Measurements from ENCODE around the gene UBE2D2.

Gene UBE2D2

GRCh38 chr5:139634028-139634325 is 72.8 kb downstream of the UBE2D2 start:
- DNase-seq (ENCODE audit: extremely low spot score), result no peak
- POLR2A ChIA-PET, result interaction anchor here (1.0 to 1.1 kb wide), 2 partner anchors 14 to 73 kb away, joined by 3 read pairs; partner anchors contain the start of genes CXXC5 and UBE2D2
- CTCF ChIA-PET, result interaction anchor here (0.6 to 3.3 kb wide), 18 partner anchors 8 to 335 kb away, joined by 3 to 25 read pairs (median 4); partner anchors contain the start of gene CXXC5
- TF ChIP-seq LEF1 (IDR thresholded peaks at IDR 0.05; ENCODE audit: borderline replicate concordance) (no peak), ZNF384 (IDR thresholded peaks at IDR 0.05) (no peak), SP1 (IDR thresholded peaks at IDR 0.05) (no peak), L3MBTL2 (conservative IDR thresholded peaks at IDR 0.05) (no peak), NFRKB (IDR thresholded peaks at IDR 0.05) (no peak), FOXM1 (IDR thresholded peaks at IDR 0.05; ENCODE audit: borderline replicate concordance) (no peak), HDGF (IDR thresholded peaks at IDR 0.05; ENCODE audit: borderline replicate concordance) (no peak), PKNOX1 (IDR thresholded peaks at IDR 0.05) (no peak), TARDBP (IDR thresholded peaks at IDR 0.05) (no peak), CTBP1 (IDR thresholded peaks at IDR 0.05; ENCODE audit: borderline replicate concordance) (no peak), FOXA1 (IDR thresholded peaks at IDR 0.05) (no peak), ELF4 (IDR thresholded peaks at IDR 0.05) (no peak), ARNT (IDR thresholded peaks at IDR 0.05) (no peak), BHLHE40 (IDR thresholded peaks at IDR 0.05; ENCODE audit: borderline replicate concordance) (no peak), SUZ12 (IDR thresholded peaks at IDR 0.05) (no peak), FOXK2 (IDR thresholded peaks at IDR 0.05) (no peak)

GRCh38 chr5:139634541-139634940 is 73.4 kb downstream of the UBE2D2 start:
- TF ChIP-seq ARNT (IDR thresholded peaks at IDR 0.05) (no peak), TARDBP (IDR thresholded peaks at IDR 0.05) (no peak), PKNOX1 (IDR thresholded peaks at IDR 0.05) (no peak), L3MBTL2 (conservative IDR thresholded peaks at IDR 0.05) (no peak), BHLHE40 (IDR thresholded peaks at IDR 0.05; ENCODE audit: borderline replicate concordance) (no peak), CTBP1 (IDR thresholded peaks at IDR 0.05; ENCODE audit: borderline replicate concordance) (no peak), LEF1 (IDR thresholded peaks at IDR 0.05; ENCODE audit: borderline replicate concordance) (no peak), HDGF (IDR thresholded peaks at IDR 0.05; ENCODE audit: borderline replicate concordance) (no peak), FOXA1 (IDR thresholded peaks at IDR 0.05) (no peak), FOXM1 (IDR thresholded peaks at IDR 0.05; ENCODE audit: borderline replicate concordance) (no peak), SP1 (IDR thresholded peaks at IDR 0.05) (no peak), ZNF384 (IDR thresholded peaks at IDR 0.05) (no peak), SUZ12 (IDR thresholded peaks at IDR 0.05) (no peak), NFRKB (IDR thresholded peaks at IDR 0.05) (no peak), ELF4 (IDR thresholded peaks at IDR 0.05) (no peak), FOXK2 (IDR thresholded peaks at IDR 0.05) (no peak)
- DNase-seq (ENCODE audit: extremely low spot score), result no peak
- POLR2A ChIA-PET, result interaction anchor here (1.0 kb wide), 1 partner anchor 14 kb away, joined by 3 read pairs; the partner anchor contains the start of gene CXXC5
- CTCF ChIA-PET, result interaction anchor here (1.4 to 3.3 kb wide), 7 partner anchors 10 to 141 kb away, joined by 5 to 25 read pairs (median 9); partner anchors contain the start of gene CXXC5

GRCh38 chr5:139635191-139635590 is 74.1 kb downstream of the UBE2D2 start:
- DNase-seq (ENCODE audit: extremely low spot score), result no peak
- POLR2A ChIA-PET, result no interaction called here
- TF ChIP-seq CTBP1 (IDR thresholded peaks at IDR 0.05; ENCODE audit: borderline replicate concordance) (no peak), FOXA1 (IDR thresholded peaks at IDR 0.05) (no peak), LEF1 (IDR thresholded peaks at IDR 0.05; ENCODE audit: borderline replicate concordance) (no peak), FOXK2 (IDR thresholded peaks at IDR 0.05) (no peak), BHLHE40 (IDR thresholded peaks at IDR 0.05; ENCODE audit: borderline replicate concordance) (no peak), ZNF384 (IDR thresholded peaks at IDR 0.05) (no peak), PKNOX1 (IDR thresholded peaks at IDR 0.05) (no peak), SUZ12 (IDR thresholded peaks at IDR 0.05) (no peak), SP1 (IDR thresholded peaks at IDR 0.05) (no peak), HDGF (IDR thresholded peaks at IDR 0.05; ENCODE audit: borderline replicate concordance) (no peak), ELF4 (IDR thresholded peaks at IDR 0.05) (no peak), ARNT (IDR thresholded peaks at IDR 0.05) (no peak), FOXM1 (IDR thresholded peaks at IDR 0.05; ENCODE audit: borderline replicate concordance) (no peak), L3MBTL2 (conservative IDR thresholded peaks at IDR 0.05) (no peak), TARDBP (IDR thresholded peaks at IDR 0.05) (no peak), NFRKB (IDR thresholded peaks at IDR 0.05) (no peak)
- CTCF ChIA-PET, result interaction anchor here (0.5 to 3.3 kb wide), 9 partner anchors 8 to 136 kb away, joined by 3 to 25 read pairs (median 4); partner anchors contain the start of gene CXXC5

GRCh38 chr5:139635606-139636206 is 74.6 kb downstream of the UBE2D2 start:
- TF ChIP-seq PKNOX1 (IDR thresholded peaks at IDR 0.05), result no peak
- TF ChIP-seq ELF4 (IDR thresholded peaks at IDR 0.05), result no peak
- ChIA-PET POLR2A (interaction anchor here (0.7 kb wide), 1 partner anchor 12 kb away, joined by 4 read pairs; the partner anchor contains the start of gene CXXC5), CTCF (interaction anchor here (0.5 to 3.3 kb wide), 13 partner anchors 8 to 411 kb away, joined by 3 to 25 read pairs (median 4); partner anchors contain the start of gene CXXC5)
- DNase-seq (ENCODE audit: extremely low spot score), result no peak

GRCh38 chr5:139636207-139636792 is 75.2 kb downstream of the UBE2D2 start:
- DNase-seq (ENCODE audit: extremely low spot score), result no peak
- CTCF ChIA-PET, result interaction anchor here (0.6 to 3.3 kb wide), 13 partner anchors 9 to 411 kb away, joined by 3 to 25 read pairs (median 4); partner anchors contain the start of gene CXXC5
- POLR2A ChIA-PET, result interaction anchor here (0.7 to 2.8 kb wide), 3 partner anchors 11 to 75 kb away, joined by 4 to 15 read pairs (median 4); partner anchors contain the start of genes CXXC5 and UBE2D2
- no peak for TF ChIP-seq CTBP1 (IDR thresholded peaks at IDR 0.05; ENCODE audit: borderline replicate concordance)
- no peak for TF ChIP-seq L3MBTL2 (conservative IDR thresholded peaks at IDR 0.05)
- no peak for TF ChIP-seq ARNT (IDR thresholded peaks at IDR 0.05)
- TF ChIP-seq HDGF (IDR thresholded peaks at IDR 0.05; ENCODE audit: borderline replicate concordance), result no peak
- TF ChIP-seq FOXA1 (IDR thresholded peaks at IDR 0.05), result no peak
- TF ChIP-seq SP1 (IDR thresholded peaks at IDR 0.05), result no peak
- TF ChIP-seq SUZ12 (IDR thresholded peaks at IDR 0.05), result no peak
- no peak for TF ChIP-seq BHLHE40 (IDR thresholded peaks at IDR 0.05; ENCODE audit: borderline replicate concordance)
- TF ChIP-seq ELF4 (IDR thresholded peaks at IDR 0.05), result no peak
- no peak for TF ChIP-seq ZNF384 (IDR thresholded peaks at IDR 0.05)
- no peak for TF ChIP-seq TARDBP (IDR thresholded peaks at IDR 0.05)
- TF ChIP-seq NFRKB (IDR thresholded peaks at IDR 0.05), result no peak
- TF ChIP-seq FOXM1 (IDR thresholded peaks at IDR 0.05; ENCODE audit: borderline replicate concordance), result no peak
- no peak for TF ChIP-seq PKNOX1 (IDR thresholded peaks at IDR 0.05)
- no peak for TF ChIP-seq LEF1 (IDR thresholded peaks at IDR 0.05; ENCODE audit: borderline replicate concordance)
- no peak for TF ChIP-seq FOXK2 (IDR thresholded peaks at IDR 0.05)

Data from HEK293T (cell line).